HL-60/S4 treated with retinoic acid at 250 ng/mL for 4 days and 3 days (cell line): ENCODE results near the gene FAM222A.

Source experiments
- in situ Hi-C: fragments of 300-500 bp; cut with MboI; formaldehyde crosslinking; loops from 2 replicates; pipeline ENCODE4 v1.7.0; 2022; ENCODE audit warnings: low sequenced_read_pairs

FAM222A gene

GRCh38 chr12:109815757-109816617 lies 102.4 kb downstream of the FAM222A start:
- in situ Hi-C loops = no loop called here

GRCh38 chr12:109816870-109817269 lies 103.2 kb downstream of the FAM222A start:
- in situ Hi-C loops = no loop called here

GRCh38 chr12:109817627-109818231 lies 104.1 kb downstream of the FAM222A start:
- in situ Hi-C loops = no loop called here

- in situ Hi-C loops = no loop called here
These were observed 104.6 kb downstream of the FAM222A start for GRCh38 chr12:109818253-109818652.

GRCh38 chr12:109818905-109819500 lies 105.4 kb downstream of the FAM222A start:
- in situ Hi-C loops = no loop called here
